Astrocyte (in vitro differentiated cells and primary cell): ENCODE measurements around the gene LMX1B.

Experiments used
- EZH2 ChIP-seq: IDR thresholded peaks from 2 replicates; pipeline ENCODE4 v1.6.1; 2012; ENCODE audit warnings: mild to moderate bottlenecking, low read length, inconsistent platforms; ENCODE audit not compliant: insufficient read depth
- TF ChIP-seq, protein P1 (sequence below): IDR thresholded peaks from 2 replicates; pipeline ENCODE4 v1.5.1; 2011; ENCODE audit warnings: low read depth, mild to moderate bottlenecking, inconsistent platforms, low read length, moderate library complexity; ENCODE audit not compliant: insufficient read depth

DNA sequence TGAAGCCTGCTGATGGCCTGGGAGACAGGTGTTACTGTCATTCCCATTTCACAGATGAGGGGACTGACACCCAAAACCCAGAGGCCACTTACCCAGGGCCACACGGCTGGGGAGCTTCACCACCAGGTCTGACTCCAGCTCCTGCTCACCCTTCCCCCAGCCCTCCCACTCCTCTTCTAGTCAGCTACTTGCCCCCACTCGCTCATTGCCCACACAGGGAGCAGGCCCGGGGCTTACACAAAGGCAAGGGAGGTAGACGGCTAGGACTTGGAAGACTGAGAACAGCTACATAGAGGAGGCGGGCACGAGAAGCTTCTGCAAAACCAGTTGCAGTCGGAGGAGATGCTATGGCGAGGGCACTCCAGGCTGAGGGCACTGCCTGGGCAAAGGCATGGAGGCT lies 21.3 kb downstream of the LMX1B start:
- no peak for TF ChIP-seq EZH2
- TF ChIP-seq, protein P1, sequence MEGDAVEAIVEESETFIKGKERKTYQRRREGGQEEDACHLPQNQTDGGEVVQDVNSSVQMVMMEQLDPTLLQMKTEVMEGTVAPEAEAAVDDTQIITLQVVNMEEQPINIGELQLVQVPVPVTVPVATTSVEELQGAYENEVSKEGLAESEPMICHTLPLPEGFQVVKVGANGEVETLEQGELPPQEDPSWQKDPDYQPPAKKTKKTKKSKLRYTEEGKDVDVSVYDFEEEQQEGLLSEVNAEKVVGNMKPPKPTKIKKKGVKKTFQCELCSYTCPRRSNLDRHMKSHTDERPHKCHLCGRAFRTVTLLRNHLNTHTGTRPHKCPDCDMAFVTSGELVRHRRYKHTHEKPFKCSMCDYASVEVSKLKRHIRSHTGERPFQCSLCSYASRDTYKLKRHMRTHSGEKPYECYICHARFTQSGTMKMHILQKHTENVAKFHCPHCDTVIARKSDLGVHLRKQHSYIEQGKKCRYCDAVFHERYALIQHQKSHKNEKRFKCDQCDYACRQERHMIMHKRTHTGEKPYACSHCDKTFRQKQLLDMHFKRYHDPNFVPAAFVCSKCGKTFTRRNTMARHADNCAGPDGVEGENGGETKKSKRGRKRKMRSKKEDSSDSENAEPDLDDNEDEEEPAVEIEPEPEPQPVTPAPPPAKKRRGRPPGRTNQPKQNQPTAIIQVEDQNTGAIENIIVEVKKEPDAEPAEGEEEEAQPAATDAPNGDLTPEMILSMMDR, result no peak
